B cell (primary cell): ENCODE measurements around the gene SKAP1. TPM values are rescaled to one million over a fixed set of nuclear protein-coding genes. Genes with fewer than 3 reads are reported as not detected.

ENCODE experiments used
- ATAC-seq: fragments of 200-7000 bp; cut with Tn5 transposase; one replicate; pipeline ENCODE4 v1.10.0; 2021; ENCODE audit warnings: low read depth, mild to moderate bottlenecking, moderate number of reproducible peaks, moderate library complexity
- CTCF ChIA-PET: fragments of 350-600 bp; sonication (Branson Sonifier 250); formaldehyde crosslinking; loops from one replicate; lab custom pipeline; 2021; ENCODE audit warnings: antibody characterized with exemption, inconsistent platforms; lab: Charles Lee
- POLR2A ChIA-PET: fragments of 350-600 bp; sonication (Branson Sonifier 250); formaldehyde crosslinking; loops from one replicate; lab custom pipeline; 2021; ENCODE audit warnings: antibody characterized with exemption; lab: Charles Lee
- DNase-seq: peaks from one replicate; pipeline ENCODE4 v3.0.0; 2013
- H2AFZ ChIP-seq: 2 replicates; pipeline ENCODE4 v1.6.1; 2012; ENCODE audit warnings: mild to moderate bottlenecking, low read depth, low read length; ENCODE audit not compliant: insufficient read depth, poor library complexity, severe bottlenecking
- H3K27ac ChIP-seq, 2 donors: 1 replicate in 1 of 2; 2 replicates in 1 of 2; pipeline ENCODE4 v1.5.1; 2012 to 2013; ENCODE audit warnings: low read length in 2 of 2, mild to moderate bottlenecking in 2 of 2, moderate library complexity in 1 of 2
- H3K27me3 ChIP-seq, 4 experiments: fragments of 200-600 bp in 1 of 4; sonication (generic) in 1 of 4; replicated peaks in 1 of 4; 1 replicate in 2 of 4; 2 replicates in 2 of 4; pipeline versions ENCODE4 v1.6.1 to v1.7.0; 2013 to 2016; ENCODE audit warnings: low read length in 3 of 4, mild to moderate bottlenecking in 2 of 4, mixed read lengths in 1 of 4, moderate library complexity in 1 of 4; ENCODE audit not compliant: insufficient read depth in 4 of 4, control insufficient read depth in 3 of 4; ENCODE audit errors: control extremely low read depth in 1 of 4
- H3K36me3 ChIP-seq, 2 experiments: replicated peaks in 1 of 2; 1 replicate in 1 of 2; 2 replicates in 1 of 2; pipeline versions ENCODE4 v1.6.1 to v1.7.1; 2013; ENCODE audit warnings: low read length in 1 of 2; ENCODE audit not compliant: insufficient read depth in 2 of 2, control insufficient read depth in 1 of 2; ENCODE audit errors: control extremely low read depth in 1 of 2, extremely low read depth in 1 of 2
- H3K4me1 ChIP-seq, 2 donors: fragments of 200-600 bp in 1 of 2; sonication (generic) in 1 of 2; 1 replicate in 1 of 2; 2 replicates in 1 of 2; pipeline versions ENCODE4 v1.5.1 to v1.6.1; 2013 to 2017; ENCODE audit warnings: low read length in 2 of 2; ENCODE audit not compliant: control insufficient read depth in 2 of 2, insufficient read depth in 2 of 2
- H3K4me2 ChIP-seq: replicated peaks from 2 replicates; pipeline ENCODE3; 2012; ENCODE audit warnings: mild to moderate bottlenecking, low read depth, low read length; ENCODE audit not compliant: poor library complexity, severe bottlenecking
- H3K4me3 ChIP-seq, 5 experiments: fragments of 200-600 bp in 1 of 5; sonication (generic) in 1 of 5; 1 replicate in 3 of 5; 2 replicates in 2 of 5; pipeline versions ENCODE4 v1.5.1 to v1.7.0; 2011 to 2016; ENCODE audit warnings: low read length in 4 of 5, mild to moderate bottlenecking in 4 of 5, low read depth in 2 of 5, control low read depth in 1 of 5, moderate library complexity in 1 of 5; ENCODE audit not compliant: insufficient read depth in 1 of 5; ENCODE audit errors: control extremely low read depth in 1 of 5, extremely low read depth in 1 of 5
- H3K79me2 ChIP-seq: fragments of 200-600 bp; sonication (generic); one replicate; pipeline ENCODE4 v1.6.0; 2016; ENCODE audit warnings: low read length; ENCODE audit not compliant: control insufficient read depth, insufficient read depth
- H3K9ac ChIP-seq: fragments of 200-600 bp; sonication (generic); 2 replicates; pipeline ENCODE4 v1.6.1; 2017; ENCODE audit warnings: mild to moderate bottlenecking, low read length, moderate library complexity
- H3K9me3 ChIP-seq, 3 donors: one replicate each; pipeline versions ENCODE4 v1.6.1 to v1.7.1; 2013; ENCODE audit warnings: low read length in 2 of 3; ENCODE audit not compliant: control insufficient read depth in 2 of 3, insufficient read depth in 1 of 3; ENCODE audit errors: control extremely low read depth in 1 of 3
- H4K20me1 ChIP-seq: 2 replicates; pipeline ENCODE4 v1.6.0; 2012; ENCODE audit warnings: mild to moderate bottlenecking, low read length; ENCODE audit not compliant: insufficient read depth, control insufficient read depth, poor library complexity, severe bottlenecking
- H3K27ac Mint-ChIP-seq: one replicate; pipeline ENCODE4 v1.8.0; 2021; ENCODE audit warnings: mixed read lengths
- H3K27me3 Mint-ChIP-seq: one replicate; pipeline ENCODE4 v1.8.0; 2021; ENCODE audit warnings: mixed read lengths
- H3K4me1 Mint-ChIP-seq: one replicate; pipeline ENCODE4 v1.8.0; 2021; ENCODE audit warnings: mixed read lengths
- H3K4me3 Mint-ChIP-seq: one replicate; pipeline ENCODE4 v1.8.0; 2021; ENCODE audit warnings: mixed read lengths
- H3K9me3 Mint-ChIP-seq: one replicate; pipeline ENCODE4 v1.8.0; 2022; ENCODE audit warnings: mixed read lengths; ENCODE audit not compliant: insufficient read depth
- CTCF ChIP-seq: fragments of 200-600 bp; IDR thresholded peaks from one replicate; pipeline ENCODE4 v1.8.0; 2022; ENCODE audit warnings: antibody characterized with exemption, mild to moderate bottlenecking
- EZH2 ChIP-seq: IDR thresholded peaks from 2 replicates; pipeline ENCODE4 v1.6.1; 2012; ENCODE audit warnings: borderline replicate concordance, low read depth, mild to moderate bottlenecking, moderate library complexity, low read length; ENCODE audit not compliant: insufficient read depth, poor library complexity, severe bottlenecking
- WGBS: methylation state at CpG from one replicate; pipeline ENCODE4 v1.1.5; 2013; ENCODE audit warnings: missing lambda C conversion rate; ENCODE audit not compliant: insufficient coverage; 5-methylcytosine and 5-hydroxymethylcytosine counted together
- intact Hi-C: fragments of 100-400 bp; cut with micrococcal nuclease; formaldehyde crosslinking; loops from one replicate; pipeline ENCODE4 v1.10.0; 2022
- polyA plus RNA-seq: library from polyadenylated mRNA; depleted of rRNA; stranded (reverse); fragments of >200 nt; gene quantifications from 2 replicates; pipeline ENCODE4 v1.2.3, GENCODE V29; 2012
- total RNA-seq, 2 donors: library from RNA; stranded (reverse); fragments of 120-200 nt in 1 of 2; gene quantifications; 1 replicate in 1 of 2; 2 replicates in 1 of 2; pipeline versions ENCODE4 v1.2.3 to v1.2.4, GENCODE V29; 2013 to 2022

Gene SKAP1
- total and polyA plus RNA-seq, 2 donors (not counting 1 experiment from before 2014, with no cell fraction given): 33.1 to 37.3 TPM

GRCh38 chr17:48125829-48126531 is 304.0 kb downstream of the SKAP1 start:
- Histone ChIP-seq H3K4me2 (no peak overlapping the region), H3K9me3 (no peaks in the 10 kb centered on the region), H3K27ac (no peak overlapping the region), H4K20me1 (peaks cover 11% of the 10 kb centered on the region), H2AFZ (no peak overlapping the region), H3K79me2 (no peaks in the 10 kb centered on the region), H3K27me3 (no peaks in the 10 kb centered on the region), H3K9ac (no peak overlapping the region), H3K36me3 (peaks cover 9 to 48% of the 10 kb centered on the region in 2 experiments), H3K4me3 (no peak overlapping the region), H3K4me1 (no peaks in the 10 kb centered on the region)
- POLR2A ChIA-PET: interaction anchor here (1.2 kb wide), 1 partner anchor 14 kb away, joined by 11 read pairs; no protein-coding TSS in a partner anchor
- H3K4me1 Mint-ChIP-seq: no peaks in the 10 kb centered on the region
- WGBS: 100% methylated on average over 2 of the region's 9 CpGs
- ATAC-seq: no peak
- no peaks in the 10 kb centered on the region for H3K27me3 Mint-ChIP-seq
- intact Hi-C loops: no loop called here
- CTCF ChIA-PET: interaction anchor here (1.0 to 5.0 kb wide), 2 partner anchors 26 to 45 kb away, joined by 3 to 42 read pairs; no protein-coding TSS in a partner anchor
- H3K4me3 Mint-ChIP-seq: no peak overlapping the region
- no peak for TF ChIP-seq CTCF
- DNase-seq: no peak
- H3K9me3 Mint-ChIP-seq: no peaks in the 10 kb centered on the region
- no peak overlapping the region for H3K27ac Mint-ChIP-seq

- DNase-seq (no peak), ATAC-seq (no peak)
- intact Hi-C loops: no loop called here
- ChIA-PET CTCF (interaction anchor here (0.6 to 5.0 kb wide), 11 partner anchors 9 to 208 kb away, joined by 3 to 42 read pairs (median 4); no protein-coding TSS in a partner anchor), POLR2A (no interaction called here)
- Histone ChIP-seq H3K4me1 (no peaks in the 10 kb centered on the region), H3K36me3 (peaks cover 10 to 60% of the 10 kb centered on the region in 2 experiments), H2AFZ (no peak overlapping the region), H3K79me2 (peaks cover 6% of the 10 kb centered on the region), H3K4me2 (no peak overlapping the region), H3K9ac (no peak overlapping the region), H3K4me3 (no peak overlapping the region), H4K20me1 (peaks cover 11% of the 10 kb centered on the region), H3K27ac (no peak overlapping the region), H3K9me3 (no peaks in the 10 kb centered on the region), H3K27me3 (no peaks in the 10 kb centered on the region)
- Mint-ChIP-seq H3K4me3 (no peak overlapping the region), H3K4me1 (no peaks in the 10 kb centered on the region), H3K27me3 (no peaks in the 10 kb centered on the region), H3K9me3 (no peaks in the 10 kb centered on the region), H3K27ac (no peak overlapping the region)
- 100% methylated on average over 2 of the region's 4 CpGs for WGBS
- TF ChIP-seq EZH2: no peak
These were observed 306.1 kb downstream of the SKAP1 start for GRCh38 chr17:48123776-48124388.
